HG02973 (cell line): Measurements from ENCODE around the gene WDR73.
A peak's percentile ranks its signal among the peaks of the same experiment; 100 is the strongest.

Experiments used
- ATAC-seq: cut with Tn5 transposase; IDR thresholded peaks from one replicate; pipeline ENCODE4 v1.9.1; 2021; ENCODE audit warnings: moderate library complexity; ENCODE audit not compliant: unreplicated experiment

Gene WDR73

DNA sequence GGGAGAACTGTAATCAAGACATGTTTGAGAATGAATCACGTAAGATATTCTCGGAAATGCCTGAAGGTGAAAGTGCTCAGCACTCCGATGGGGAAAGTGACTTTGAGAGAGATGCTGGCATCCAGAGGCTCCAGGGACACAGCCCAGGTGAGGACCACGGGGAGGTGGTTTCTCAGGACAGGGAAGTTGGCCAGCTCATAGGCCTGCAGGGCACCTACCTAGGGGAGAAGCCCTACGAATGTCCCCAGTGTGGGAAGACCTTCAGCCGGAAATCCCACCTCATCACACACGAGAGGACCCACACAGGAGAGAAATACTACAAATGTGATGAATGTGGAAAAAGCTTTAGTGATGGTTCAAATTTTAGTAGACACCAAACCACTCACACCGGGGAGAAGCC, 33.5 kb downstream of the WDR73 start:
- ATAC-seq, result no peak

DNA sequence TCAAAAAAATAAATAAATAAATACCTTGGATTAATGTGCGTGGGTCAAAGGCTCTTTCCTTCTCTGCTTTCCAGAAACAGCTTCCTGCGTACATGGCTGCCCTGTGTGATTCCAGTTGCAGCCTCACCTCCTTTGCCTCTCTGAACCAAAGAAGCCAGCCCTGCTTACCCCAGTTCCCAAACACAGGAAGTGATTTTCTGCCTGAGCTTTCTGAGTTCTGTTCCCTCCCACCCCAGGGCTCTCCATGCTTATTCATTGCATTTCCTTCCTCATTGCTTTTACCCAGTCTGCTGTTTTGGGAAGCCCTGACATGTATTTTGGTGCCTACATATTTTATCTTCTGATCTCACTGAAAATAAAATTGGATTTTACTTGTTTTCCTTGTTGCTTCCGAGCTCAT, 37.8 kb downstream of the WDR73 start:
- no peak for ATAC-seq

DNA sequence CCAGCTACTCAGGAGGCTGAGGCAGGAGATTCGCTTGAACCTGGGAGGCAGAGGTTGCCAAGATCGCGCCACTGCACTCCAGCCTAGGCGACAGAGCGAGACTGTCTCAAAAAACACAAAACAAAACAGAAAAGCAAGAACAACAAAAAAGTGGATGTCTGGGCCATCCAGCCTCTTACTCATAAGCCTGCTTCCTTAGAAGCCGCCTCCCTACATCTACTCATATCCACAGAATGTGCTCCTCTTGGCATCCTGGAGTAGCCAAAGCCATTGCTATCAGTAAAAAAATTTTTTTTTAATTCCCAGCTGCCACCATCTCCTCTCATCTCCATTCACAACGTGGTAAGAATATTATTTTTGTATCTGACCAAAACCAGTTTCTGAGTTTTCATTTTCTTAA, 42.5 kb downstream of the WDR73 start:
- no peak for ATAC-seq

DNA sequence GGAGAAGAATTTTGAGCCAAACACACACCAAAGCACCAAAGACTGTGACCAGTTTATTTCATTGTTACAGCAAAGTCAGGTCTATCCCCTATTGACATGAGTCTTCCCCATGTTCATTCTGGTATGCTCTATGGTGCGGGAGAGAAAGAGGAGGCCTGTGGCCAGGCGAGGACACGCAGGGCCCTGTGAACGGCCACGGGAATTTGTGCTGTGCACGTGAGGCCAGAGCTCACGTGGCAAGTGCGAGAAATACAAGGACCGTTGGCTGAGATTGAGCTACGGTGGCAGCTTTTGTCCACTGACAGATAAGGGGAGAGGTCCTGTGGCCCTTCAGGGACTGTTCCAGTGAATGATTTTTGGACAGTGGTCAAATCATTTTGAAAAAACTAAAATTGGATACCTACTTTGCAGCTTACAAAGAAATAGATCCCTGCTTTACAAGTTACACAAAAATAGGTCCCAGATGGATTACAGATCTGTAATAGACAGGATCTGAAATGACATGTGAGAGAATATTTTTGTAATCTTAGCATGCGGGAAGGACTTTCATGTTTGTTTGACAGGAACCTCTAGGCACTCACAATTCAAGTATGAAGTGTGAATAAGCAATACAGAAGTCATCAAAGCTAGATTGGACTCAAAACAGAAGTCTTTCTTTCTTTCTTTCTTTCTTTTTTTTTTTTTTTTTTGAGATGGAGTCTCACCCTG, 44.1 kb downstream of the WDR73 start:
- no peak for ATAC-seq

DNA sequence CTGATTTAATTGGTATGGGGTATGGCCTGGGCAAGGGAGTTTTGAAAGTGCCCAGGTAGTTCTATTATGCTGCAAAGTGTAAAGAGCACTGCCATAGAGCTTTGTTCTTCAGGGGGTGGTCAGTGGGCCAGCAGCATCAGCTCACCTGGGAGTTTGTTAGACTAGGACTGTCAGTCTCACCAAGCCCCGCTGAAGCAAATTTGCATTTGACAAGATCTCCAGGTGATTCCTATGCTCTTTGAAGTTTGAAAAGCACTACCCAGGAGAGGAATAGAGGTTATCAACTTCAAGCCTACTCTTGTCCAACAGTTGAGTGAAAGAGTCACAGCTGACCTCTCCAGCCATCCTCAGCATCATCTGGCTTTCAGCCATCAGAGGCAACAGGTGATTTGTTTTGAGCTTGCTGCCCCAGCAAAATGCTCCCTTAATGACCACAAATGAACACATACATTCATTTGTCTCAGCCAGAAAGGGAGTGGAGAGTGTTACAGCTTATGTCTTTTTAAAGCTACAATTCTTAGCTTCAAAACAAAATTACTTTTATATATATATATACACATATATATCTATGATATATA, 45.3 kb downstream of the WDR73 start:
- ATAC-seq, result no peak

DNA sequence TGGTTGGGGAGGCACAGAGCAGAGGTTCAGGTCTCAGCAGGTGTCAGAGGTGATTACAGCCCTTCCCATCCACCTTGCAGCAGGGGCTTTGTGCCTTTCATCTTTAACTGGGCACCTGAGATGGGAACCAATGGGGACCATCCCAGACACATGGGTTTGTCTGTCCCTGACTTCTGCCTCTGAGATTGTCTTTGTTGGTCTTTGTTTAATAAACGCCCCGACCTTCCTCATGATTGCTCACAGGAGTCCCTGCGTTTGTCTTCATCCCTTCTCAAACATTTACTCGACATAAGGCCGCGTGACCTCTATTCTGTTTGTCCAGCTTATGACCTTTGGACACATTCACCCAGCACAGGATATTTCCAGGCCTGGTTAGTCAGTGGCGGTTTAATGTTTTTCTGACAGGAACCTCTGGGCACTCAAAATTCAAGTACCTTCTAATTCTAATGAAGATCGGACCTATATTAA, 47.4 kb downstream of the WDR73 start:
- ATAC-seq, result no peak

DNA sequence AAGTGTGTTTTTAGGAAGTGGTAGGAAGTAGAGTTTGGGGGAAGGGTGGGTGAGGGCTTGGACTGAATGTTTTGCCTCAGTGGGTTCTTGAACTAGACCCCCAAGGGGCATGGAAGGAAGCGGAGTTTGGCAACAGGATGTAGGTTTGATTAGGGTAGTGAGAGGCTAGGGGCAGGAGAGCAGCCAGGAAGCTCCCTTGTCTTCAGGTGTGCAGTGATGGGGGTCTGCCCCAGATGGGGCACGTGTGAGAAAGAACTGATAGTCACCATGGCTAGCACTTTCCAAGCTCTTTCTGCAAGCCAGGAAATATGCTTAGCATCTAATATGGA, 48.6 kb downstream of the WDR73 start:
- ATAC-seq, result no peak

DNA sequence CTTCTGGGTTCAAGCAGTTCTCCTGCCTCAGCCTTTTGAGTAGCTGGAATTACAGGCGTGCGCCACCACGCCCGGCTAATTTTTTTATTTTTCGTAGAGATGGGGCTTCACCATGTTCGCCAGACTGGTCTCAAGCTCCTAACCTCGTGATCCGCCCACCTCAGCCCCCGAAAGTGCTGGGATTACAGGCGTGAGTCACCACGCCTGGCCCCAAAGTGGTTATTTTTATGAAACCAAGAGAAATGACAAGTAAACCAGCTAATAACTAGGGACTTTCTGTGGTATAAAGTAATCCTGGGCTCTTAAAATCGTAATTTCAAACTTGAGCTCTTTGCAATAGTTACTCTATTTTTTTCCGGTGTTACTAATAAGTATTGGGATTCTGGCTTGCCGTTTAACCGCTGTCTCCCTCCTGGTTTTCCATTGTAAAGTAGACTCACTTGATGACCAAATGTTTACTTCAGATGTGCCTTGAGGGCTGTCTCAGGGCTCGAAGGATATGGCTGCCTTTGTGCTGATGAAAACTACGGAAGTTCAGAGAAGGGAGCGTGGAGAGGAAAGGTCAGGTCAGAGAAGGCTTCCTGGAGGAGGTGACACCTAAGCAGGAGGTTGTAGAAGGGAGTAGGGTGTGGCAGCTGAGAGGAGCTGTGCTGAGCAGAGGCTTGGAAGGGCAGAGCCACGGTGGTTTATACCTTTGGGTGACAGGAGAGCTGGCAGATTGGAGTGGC, 49.1 kb downstream of the WDR73 start:
- no peak for ATAC-seq

DNA sequence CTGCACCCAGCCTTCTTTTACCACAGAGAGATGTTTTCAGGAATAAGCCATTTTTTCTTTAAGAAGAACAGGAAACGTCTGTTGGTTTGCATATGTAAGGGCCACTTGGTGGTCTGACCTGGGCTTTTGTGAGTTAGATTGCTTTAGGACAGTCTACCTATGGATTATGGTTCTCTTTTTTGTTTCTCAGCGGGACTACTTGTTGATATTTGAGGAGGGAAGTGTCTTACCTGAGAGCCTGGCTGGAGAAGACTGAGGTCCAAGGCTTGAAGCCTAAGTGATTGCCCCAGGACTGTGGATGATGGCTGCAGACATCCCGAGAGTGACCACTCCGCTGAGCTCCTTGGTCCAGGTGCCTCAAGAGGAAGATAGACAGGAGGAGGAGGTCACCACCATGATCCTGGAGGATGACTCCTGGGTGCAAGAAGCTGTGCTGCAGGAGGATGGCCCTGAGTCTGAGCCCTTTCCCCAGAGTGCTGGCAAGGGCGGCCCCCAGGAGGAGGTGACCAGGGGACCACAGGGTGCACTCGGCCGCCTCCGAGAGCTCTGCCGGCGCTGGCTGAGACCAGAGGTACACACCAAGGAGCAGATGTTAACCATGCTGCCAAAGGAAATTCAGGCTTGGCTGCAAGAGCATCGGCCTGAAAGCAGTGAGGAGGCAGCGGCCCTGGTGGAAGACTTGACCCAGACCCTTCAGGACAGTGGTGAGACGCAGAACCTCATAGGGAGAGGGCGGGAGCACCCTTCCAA, 50.3 kb downstream of the WDR73 start:
- no peak for ATAC-seq

DNA sequence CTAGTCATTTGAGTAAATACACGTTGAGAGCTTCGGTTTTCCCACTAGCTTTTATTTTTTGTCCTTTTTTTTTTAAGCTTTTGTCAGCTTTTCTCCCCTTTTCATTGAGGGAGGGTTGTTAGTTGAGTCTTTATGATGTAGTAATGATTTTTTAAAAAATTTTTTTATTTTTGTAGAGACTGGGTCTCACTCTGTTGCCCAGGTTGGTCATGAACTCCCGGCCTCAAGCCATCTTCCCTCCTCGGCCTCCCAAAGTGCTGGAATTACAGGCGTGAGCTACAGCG, 52.6 kb downstream of the WDR73 start:
- no peak for ATAC-seq

DNA sequence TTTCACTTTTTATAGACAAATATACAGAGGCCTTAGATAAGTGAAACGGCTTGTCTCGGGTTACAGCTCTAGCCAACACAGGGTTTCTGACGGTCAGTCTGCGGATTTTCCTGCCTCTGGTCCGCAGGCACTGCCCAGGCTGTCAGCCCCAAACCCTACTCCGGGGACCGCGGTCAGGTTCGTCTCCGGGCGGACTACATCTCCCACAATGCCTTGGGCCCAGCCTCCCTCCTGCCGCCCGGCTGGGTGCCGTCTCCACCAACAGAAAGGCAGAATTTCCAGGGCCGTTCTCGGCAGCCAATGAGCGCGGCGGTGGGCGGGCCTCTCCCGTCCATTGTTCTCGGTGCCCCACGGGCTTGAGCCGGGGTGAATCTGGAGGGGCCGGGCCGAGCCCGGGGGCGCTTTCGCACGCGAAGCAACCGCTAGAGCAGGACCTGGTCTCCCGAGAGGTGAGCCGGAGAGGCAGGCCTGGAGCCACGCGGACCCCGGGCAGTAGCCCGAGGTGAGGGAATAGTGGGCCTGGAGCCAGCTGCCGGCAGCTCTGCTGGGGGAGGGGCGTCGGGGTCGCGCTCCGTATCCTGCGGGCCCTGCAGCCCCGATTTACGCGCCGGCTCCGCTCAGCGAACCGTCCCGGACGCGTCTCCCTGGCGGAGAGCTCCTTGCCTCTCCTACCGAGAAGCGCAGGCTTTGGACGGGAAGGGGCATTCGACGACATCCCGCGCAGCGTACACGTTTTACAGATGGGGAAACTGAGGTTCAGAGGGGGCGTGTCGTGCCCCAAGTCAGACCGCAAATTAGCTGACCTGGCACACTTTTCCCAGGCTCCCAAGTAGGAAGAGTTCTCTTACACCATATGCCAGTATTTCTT, 53.2 kb downstream of the WDR73 start, which contains the start of gene ZSCAN2:
Gene ZSCAN2, plus strand, starts transcription at position 323 of the 868 bp plus-strand sequence. CDS start 2,919 bp downstream, outside the sequence.
- peak; percentile 97 for ATAC-seq

DNA sequence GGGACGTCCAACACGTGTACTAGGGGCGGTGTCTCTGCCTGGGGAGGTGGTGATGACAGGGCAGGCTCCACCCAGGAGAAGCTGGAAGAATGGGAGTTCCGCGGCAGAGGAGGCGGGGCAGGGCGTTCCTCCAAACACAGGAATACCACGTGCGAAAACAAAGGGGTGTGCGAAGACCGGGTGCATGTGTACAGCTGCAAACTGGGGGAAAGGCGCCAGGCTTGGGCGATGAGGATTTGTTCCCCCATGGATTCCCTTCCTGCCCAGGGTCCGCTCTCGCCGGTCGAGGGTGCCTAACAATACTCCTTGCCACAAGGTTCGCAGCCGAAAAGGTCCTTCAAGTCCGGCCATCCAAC, 53.8 kb downstream of the WDR73 start:
- peak; percentile 1 for ATAC-seq

DNA sequence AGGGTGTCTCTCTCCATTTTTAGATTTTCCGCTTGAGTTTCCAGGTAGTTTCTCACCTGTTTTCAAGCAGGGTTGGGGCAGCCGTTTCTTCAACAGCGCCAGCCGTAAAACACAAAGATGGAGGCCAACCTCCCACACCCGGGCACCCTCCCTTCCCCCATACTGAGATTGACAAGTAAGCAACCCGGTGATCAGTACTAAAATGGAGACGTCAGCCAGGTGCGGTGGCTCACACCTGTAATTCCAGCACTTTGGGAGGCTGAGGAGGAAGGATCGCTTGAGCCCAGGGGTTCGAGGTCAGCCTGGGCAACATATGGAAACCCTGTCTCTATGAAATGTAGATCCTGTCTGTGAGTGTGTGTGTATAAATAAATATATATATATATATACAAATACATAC, 54.2 kb downstream of the WDR73 start:
- ATAC-seq, result no peak

DNA sequence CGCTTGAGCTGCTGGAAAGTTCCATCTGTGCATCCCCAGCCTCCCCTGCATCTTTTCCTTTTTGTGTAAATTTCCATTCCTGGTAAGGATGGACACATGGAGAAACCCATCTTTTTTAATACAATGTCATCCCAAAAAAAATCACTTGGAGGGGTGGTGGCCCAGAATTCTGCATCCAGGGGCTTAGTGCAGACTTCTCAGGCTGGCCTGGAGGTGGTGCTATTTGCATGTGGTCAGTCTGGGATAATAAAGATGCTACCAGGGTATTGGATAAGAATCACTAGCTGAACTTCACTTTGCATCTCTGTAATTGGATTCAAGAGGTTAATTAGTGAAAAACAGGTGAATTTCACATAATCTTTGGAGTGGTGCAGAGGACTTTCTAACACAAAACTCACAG, 55.1 kb downstream of the WDR73 start:
- ATAC-seq, result no peak

DNA sequence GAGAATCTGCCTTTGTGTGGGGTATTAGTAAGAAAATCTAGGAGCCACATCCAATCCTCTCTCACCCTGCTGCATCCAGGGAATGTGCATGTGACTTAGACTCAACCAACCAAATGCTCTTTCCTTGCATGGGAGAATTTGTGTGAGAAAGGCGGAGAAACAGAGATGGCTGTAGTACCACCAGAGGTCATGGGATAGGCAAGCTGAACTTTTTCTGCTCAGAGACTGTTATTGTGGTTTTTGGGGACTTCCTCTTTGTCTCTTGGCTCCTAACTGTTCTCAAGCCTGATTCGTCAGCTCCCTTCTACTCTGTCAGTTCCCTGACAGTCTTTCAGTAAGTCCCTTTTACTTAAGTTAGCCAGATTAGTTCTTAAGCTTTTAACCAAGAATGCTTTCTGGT, 55.8 kb downstream of the WDR73 start:
- peak; percentile 37 for ATAC-seq

DNA sequence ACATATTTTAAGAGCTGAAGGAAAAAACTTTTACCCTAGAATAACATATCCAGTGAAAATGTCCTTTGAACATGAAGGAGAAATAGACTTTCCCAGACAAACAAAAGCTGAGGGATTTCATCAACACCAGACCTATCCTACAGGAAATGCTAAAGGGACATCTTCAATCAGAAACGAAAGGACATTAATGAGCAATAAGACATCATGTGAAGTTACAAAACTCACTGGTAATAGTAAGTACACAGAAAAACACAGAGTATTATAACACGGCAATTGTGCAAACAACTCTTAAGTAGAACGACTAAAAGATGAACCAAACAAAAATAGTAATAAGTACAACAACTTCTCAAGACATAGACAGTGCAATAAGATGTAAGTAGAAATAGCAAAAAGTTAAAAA, 56.8 kb downstream of the WDR73 start:
- no peak for ATAC-seq

DNA sequence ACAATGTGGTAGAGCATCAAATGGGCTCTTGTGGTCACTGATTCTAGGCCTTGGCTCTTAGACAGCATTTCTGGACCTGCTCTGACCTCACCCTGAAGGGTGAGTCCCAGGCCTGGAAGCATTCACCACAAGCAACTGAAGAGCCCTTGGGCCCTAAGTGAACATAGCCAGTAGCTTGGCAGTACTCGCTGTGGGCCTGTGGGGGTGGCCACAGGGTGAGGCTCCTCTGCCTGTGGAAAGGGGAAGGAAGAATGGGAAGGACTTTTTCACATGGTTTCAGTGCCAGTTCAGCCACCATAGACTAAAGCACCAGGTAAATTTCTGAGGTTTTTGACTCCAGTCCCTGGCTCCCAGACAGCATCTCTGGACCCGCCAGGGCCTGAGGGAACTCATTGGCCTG, 58.4 kb downstream of the WDR73 start:
- no peak for ATAC-seq

DNA sequence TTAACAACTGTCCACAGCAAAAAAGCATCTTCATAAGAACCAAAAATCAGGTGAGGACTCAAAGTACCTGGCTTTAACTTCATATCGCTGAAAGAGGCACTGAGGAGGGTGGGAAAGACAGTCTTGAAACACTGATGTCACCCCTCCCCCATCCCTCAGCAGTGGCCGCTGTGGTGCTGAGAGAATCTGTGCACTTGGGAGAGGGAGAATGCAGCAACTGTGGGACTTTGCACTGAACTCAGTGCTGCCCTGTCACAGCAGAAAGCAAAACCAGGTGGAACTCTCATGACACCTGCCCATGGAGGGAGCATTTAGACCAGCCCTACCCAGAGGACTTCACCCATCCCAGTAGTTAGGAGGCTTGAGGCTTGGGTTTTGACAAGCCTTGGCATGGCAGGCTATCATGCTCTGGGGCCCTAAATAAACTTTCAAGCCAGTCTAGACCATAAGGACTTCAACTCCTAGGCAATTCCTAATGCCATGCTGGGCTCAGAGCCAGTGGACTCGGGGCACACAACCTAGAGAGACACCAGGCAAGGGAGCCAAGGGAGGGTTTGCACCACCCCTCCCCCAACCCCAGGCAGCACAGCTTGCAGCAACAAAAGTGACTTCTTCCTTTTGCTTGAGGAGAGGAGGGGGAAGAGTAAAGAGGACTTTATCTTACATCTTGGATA, 59.3 kb downstream of the WDR73 start:
- ATAC-seq, result no peak

DNA sequence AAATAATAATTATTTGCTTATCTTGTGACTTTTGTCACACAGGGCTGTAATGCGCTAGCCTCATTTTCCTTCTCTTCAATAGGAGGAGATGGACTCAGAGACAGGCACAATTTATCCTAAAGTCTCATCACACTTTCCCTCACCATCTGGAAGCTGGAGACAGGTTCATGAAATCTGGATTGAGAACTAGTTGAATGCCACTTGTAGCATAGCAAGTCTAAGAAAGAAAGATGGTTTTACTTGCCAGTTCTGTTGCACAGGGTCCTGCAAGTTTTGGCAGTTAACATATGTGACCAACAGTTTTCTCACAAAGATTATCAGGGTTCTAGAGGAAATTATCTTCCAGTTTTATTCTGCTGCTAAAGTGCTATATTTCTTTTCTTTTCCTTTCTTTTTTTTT, 62.3 kb downstream of the WDR73 start:
- ATAC-seq, result no peak

DNA sequence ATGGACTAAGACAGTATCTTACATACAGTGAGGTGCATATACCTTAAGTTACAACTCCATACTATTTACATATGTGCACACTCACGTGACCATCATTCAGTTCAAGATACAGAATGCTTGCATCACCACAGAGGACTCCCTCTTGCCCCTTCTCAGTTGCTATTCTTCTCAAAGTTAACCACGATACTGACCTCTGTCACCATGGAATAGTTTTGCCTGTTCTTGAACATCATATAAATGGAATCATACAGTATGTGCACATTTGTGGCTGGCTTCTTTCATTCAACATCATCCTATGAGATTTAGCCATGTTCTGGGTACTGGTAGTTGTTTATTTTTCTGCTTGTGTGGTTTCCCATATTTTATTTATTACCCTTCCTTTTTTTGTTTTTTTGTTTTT, 63.7 kb downstream of the WDR73 start:
- ATAC-seq, result no peak
